HuH-7 (cell line): ENCODE measurements around the gene RASSF8.
A peak's percentile ranks its signal among the peaks of the same experiment; 100 is the strongest.
"Not testable (repeated sequence)": the region's sequence is repeated elsewhere in the genome, so short reads cannot be mapped to it uniquely, and the experiment has no call there.

Experiments used
- DNase-seq: peaks from one replicate; pipeline ENCODE4 v3.0.0; 2011; ENCODE audit warnings: low spot score

The RASSF8 gene

DNA sequence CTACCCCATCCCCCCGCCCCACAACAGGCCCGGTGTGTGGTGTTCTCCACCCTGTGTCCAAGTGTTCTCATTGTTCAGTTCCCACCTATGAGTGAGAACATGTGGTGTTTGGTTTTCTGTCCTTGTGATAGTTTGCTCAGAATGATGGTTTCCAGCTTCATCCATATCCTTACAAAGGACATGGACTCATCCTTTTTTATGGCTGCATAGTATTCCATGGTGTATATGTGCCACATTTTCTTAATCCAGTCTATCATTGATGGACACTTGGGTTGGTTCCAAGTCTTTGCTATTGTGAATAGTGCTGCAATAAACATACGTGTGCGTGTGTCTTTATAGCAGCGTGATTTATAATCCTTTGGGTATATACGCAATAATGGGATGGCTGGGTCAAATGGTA, 98.8 kb downstream of the RASSF8 start:
- DNase-seq: not testable (repeated sequence)

DNA sequence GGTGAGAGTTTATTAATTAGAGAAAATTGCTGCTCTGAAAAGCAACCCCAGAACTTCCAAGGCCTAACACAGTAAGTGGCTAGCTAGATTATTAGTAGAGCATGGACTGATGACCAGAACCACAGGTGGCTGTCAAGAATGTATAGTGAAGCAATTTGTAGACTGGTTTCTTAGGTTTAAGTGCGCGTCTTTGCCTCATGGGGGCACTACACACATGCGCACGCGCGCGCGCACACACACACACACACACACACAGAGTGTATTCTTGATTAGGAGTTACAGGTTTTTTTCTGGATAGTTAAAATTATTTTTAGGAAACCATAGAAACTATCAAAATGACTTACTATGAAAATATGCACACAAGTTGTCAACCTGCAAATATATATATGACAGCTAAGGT, 99.8 kb downstream of the RASSF8 start:
- DNase-seq: no peak

DNA sequence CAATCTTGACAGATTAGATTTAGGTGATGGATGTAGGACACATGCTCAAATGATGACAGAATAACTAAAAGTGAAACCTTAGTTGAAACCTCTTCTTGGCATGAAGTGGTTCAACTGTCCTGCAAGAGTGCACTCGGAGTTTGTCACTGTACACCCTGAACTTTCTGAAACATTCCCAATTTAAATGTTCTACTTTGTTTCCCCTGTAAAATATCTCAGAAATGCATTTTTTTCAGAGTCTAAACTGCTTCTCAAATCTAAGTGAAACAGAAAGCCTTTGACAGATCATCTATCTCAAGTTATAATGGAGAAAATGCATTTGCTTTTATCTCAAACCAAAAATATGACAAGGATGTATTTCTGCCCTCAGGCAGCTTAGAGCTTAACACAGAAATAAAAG, 100.3 kb downstream of the RASSF8 start:
- DNase-seq: no peak

DNA sequence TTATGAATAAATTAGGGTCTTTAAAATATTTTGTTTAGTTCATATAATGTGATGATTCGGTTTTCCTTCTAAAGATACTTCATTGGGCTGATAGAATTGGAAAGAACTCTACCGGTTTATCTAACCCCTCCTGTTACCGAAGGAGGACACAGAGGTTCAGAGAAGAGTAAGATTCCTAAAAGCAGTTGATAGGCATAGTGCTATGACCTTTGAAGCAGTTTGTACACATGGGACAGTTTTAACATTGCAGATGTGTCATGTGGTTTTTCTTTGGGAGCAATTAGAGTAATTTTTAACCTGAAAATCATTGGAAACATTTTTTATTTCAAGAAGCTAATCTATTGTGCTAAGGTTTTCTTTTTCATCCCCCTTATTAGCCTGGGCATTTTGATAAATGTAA, 103.5 kb downstream of the RASSF8 start:
- DNase-seq: no peak

DNA sequence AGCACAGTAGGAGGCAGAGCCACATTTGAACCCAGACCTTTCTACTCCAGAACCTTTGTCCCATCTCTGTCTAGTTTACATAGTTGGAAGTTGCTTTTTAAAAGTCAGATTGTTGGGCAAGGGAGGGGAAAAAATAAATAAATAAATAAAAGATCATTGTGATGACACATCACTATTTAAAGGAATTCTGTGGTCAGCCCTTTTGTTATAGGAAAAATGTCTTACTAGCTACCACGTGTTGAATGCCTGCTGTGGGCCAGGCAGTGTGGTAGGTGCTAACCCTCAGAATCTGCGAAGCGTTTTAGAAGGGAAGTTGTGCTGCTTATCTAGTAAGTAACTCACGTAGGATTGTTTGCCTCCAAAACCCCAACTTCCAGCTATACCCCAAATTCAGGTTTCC, 104.1 kb downstream of the RASSF8 start:
- DNase-seq: no peak

DNA sequence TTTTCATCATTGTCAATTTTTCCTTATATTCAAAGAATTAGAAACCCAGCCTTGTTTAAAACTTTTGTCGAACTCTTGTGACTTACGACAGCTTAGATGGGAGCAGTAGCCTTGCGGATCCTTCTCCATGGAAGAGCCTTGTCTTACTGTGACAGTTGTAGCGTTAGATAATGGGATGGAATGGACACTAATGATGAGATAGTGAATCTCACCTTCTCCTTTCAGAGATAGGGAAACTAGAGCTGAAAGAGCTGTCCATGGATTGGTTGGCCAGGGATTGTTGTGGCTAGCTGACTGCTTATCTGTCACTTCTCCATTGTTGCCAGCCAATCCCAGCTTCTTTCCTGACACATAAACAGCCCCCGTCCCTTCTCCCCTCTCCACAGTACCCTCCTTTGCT, 107.0 kb downstream of the RASSF8 start:
- DNase-seq: no peak

DNA sequence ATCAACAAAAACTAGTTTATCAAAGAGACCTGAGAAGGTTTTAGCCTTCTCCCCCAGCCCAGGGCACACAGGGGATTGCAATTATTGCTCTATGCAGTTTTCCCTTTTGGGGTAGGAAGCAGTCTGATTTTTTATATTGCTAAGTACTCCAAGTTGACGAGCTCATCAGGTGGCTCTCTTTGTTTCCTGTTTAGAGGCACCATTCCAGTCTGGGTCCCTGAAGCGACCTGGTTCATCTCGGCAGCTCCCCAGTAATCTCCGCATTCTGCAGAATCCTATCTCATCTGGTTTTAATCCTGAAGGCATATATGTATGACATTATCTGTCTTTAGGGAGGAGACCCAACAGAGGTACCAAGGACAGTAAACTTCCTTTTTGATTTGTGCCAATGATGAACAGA, 110.0 kb downstream of the RASSF8 start:
- no peak for DNase-seq

DNA sequence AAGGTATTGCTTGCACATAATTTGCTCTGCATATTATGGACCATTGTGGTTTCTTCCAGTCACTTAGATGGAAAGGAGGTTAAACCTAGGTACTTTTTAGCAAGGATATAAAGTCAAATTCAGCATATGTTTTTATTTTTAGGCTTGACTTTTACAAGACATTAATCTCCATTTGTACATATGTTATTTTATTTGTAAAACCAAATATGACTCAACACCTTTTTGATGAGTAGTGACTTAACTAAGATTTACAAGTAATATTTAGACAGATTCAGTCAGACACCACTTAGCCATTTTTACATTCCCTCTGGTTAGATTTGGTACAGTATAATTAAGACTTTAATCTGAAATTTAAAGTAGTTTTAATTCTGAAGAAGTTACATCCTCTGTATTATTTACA, 111.3 kb downstream of the RASSF8 start:
- DNase-seq: no peak

DNA sequence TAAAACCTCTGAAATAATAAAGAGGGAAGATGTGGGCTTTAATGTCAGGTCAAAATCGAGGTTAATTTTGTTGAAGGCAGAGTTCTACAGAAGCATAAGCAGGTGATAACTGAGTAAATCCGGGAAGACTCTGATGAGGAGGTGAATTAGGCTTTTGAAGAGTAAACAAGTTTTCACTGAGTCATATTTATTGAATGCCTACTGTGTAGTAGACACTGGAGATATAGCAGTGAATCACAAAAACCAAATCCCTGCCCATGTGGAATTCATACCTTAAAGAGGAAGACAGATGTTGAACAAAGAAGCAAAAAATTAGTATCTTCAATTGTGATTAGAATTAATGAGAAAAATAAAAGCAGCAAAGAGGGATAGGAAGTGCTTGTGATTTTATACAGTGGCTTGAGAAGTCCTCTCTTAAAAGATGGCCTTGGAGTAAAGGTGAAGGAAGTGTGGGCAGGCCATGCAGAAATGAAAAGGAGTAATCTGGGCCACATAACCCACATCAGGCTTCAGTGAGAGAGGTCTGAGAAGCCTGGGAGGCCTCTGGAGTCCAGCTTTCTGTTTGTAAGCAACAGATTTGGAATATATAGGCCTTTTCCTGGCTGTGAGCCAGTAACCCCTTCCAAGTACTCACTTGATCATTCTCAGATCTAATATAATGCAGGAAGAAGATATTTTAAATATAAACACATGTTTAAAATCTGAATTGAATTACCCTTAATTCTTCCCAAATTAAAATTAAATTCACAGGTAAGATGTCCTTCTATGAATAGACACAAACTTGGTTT, 119.6 kb downstream of the RASSF8 start:
- no peak for DNase-seq

DNA sequence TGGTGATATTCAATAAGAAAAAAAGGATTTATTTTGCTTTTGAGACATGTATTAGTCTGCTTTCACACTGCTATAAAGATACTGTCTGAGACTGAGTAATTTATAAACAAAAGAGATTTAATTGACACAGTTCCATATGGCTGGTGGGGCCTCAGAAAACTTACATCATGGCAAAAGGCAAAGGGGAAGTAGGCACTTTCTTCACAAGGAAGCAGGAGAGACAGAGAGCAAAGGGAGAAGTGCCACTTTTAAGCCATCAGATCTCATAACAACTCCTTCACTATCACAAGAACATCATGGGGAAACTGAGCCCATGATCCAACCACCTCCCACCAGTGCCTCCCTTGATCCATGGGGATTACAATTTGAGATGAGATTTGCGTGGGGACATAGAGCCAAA, 122.4 kb downstream of the RASSF8 start:
- DNase-seq: no peak

DNA sequence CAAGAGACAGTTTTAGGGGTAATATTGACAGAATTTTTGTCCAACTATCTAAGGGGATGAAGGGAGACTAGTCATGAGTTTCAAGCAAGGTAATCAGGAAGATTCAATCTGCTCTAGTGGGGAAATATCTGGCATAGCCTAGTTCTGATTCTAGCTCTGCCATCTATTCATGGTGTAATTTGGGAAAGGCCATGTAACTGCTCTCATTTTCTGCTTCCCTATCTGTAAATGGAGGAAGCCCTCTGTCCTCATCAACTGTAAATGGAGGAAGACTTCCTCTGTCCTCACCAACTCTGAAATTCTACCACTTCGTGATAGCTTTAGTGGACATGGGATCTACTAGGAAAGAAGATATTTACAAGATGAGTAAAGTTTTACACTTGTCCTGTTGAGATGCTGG, 128.5 kb downstream of the RASSF8 start:
- no peak for DNase-seq

DNA sequence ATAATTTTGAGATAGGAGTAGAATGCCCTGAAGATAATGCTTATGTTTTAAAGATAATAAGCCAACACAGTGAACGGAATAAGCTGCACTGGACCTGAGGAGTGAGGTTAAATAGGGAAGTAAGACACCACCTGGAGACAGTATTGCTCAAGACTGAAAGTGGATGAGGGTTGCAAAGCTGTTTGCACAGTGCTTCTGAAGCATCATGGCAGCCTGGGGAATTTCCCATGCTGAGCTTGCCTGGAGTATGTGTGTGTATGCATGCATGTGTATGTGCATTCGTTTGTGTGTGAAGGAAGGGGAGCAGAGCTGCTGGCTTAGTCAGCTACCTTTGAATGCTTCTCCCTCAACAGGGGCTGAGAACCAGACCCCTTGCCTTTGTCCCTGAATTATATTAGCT, 130.5 kb downstream of the RASSF8 start:
- no peak for DNase-seq

DNA sequence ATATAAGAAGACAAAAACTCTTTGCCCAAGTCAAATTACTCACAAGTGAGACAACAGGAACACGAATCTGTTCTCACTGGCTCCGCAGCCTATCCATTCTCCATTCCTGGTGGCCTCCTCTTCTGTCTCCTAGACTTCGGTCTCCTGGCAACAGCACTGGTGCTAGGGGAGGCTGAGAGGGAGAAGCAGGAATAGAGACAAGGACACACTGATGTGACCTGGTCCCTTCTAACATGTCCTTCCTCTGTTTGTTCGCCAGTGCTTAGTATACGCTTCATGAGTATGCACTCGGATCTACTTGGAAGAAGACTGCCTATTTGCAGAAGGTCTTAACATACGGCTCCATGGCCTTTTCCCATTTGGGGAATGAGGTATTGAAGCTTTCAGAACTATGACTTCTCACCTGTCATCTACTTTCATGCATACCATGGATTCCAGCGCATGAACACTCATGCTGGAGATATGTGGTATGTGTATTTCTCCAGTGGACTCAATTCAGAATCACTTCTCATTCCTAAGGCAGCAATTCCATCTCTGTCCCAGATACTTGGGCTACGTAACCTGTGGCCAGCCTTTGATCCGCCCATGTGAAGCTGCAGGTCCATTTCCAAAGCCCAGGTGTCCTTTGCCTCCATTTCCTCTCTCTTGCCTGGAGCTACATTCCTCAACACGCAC, 132.5 kb downstream of the RASSF8 start:
- DNase-seq: no peak

DNA sequence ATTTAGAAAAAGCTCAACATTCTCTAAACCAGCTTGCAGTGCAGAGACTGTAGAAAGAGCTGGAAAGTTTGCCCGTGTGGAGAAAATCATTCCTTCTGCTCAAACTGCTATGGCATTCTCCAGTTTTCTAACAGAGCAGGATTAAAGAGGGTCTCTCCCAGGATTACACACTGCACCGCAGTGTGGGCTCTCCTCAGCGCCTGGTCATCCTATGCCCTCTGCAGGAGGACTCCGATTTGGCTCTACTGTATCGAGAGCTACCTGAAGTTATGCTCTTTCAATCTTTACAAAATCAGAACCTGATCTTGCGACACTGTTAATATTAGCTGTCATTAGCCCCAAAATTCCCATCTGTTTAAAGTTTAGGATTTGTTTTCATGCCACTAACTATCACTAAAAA, 133.3 kb downstream of the RASSF8 start:
- no peak for DNase-seq

DNA sequence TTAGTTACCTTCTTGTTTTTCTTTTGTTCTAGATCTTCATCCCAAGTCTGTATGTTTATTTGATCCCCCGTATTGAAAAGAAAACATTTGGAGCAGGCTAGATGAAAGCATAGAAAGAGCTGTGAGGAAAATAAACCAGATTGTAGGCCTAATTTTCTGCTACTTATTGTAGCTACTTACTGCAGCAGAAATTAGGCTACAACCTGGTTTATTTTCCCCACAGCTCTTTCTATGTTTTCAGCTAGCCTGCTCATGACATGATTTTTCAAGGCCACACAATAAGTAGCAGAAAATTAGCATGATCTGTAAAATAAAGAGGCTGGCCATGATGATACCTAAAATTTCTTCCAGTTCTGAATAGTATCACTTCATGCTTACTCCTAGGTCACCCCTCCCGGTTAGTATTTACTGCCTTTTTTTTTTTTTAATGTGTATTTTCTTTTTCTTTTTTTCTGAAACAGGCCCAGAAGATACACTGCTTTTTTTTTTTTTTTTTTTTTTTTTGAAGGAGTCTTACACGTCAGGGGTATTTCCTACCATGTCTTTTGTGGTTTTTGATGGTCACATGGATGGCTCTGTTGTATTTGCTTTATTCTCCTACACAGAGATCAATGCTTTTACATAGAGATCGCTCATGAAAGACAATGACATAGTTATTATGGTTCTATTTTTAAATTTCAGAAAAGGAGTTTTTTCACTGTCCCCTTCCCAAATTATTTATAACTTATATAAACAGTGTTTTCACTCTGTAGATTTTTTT, 134.0 kb downstream of the RASSF8 start:
- no peak for DNase-seq

DNA sequence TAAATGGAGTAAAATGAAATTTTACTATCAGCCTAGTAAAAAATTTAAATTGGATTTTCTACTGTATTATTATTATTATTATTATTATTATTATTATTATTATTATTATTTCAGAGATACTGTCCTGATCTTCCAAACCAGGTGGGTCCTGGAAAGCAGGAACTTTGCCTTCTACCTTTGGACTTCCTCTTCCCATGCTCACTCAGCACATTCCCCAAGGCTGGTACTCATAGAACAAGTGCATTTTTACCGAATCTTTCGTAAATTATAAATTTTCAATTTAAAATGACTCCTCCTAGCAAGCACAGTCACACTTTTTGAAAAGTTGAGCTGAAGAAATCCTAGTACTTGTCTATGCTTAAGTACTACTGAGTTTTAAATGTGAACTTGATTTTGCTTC, 136.7 kb downstream of the RASSF8 start:
- DNase-seq: no peak

DNA sequence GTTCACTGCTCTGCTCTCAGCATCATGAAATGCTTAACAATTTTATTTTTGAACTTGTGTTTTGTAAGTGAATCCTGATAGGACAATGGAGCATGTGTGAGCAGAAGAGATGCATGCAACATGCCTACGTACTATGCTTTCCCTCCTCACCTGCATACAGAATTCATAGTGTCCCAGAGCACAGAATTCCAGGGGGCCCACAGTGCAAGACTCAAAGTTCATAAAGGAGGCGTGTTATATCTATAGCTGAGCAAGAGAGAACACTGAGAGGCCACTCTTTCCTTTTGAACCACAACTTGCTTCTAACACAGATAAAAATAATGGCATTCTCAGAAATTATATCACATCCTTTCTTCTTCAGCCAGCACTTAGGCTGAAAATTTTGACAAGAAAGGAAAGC, 137.6 kb downstream of the RASSF8 start:
- DNase-seq: no peak

DNA sequence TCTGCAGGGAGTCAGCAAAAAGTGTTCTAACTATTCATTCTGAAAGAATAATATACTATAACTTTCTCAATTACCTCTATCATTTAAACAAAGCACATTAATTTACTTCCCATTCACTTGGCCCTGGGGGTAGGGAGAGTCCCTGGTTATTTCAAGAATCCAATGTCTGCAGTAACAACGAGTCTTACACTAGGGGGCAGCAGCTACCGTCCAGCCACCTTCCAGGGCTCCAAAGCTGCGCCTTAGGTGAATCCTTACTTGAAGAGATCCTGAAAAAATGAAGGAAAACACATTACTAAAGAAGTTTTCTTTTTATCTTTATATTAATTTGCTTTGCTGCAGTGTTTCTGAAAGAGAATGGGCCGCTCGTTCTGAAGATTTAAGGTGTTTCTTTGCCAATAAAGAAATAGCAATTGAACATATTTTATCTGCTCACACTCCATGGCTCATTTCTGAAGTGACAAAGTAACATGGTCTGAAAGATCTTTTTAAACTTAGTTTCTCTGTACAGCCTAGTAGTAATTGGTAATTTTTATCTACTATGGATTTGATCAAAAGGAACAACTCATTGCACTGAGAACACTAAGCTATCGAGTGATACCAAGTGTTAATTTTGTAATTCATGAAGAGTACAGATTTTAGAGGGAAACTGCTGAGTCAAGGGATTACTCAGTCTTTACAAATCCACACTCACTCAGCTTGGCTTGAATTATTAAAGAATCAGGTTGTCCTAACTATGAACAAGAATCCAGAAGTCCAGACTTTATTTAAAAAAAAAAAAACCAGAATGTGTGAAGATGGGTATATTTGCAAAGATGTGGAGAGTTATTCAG, 138.8 kb downstream of the RASSF8 start:
- peak; percentile 63 for DNase-seq

DNA sequence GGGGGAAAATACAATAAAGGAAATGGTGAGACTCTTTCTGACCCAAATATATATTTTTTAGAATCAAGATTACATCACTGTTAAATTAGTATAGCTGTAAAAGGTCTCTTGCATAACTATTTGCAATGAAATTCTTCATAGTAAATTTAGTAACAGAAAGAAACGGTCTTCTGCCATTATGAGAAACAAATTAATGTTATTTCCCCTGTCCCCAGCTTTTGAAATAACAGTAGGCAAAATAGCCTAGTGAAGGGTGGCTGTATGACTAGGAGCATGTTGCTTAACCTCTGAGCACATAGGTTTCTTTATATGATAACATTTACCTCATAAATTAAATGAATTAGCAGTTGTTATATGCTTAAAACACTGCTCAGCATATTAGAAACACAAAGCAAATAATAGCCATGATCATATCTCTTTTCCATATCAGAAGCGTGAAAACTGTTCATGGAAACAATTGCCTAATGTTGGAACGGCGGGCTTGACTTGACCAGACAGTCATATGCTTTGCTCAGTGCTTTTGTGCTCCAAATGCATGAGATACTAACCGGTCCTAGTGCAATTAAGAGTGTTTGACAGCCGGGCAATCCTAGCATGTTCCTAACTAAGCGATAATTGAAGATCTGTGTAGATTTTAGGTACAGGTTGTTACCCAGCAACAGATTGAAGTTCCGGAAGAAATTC, 142.3 kb downstream of the RASSF8 start:
- DNase-seq: no peak

DNA sequence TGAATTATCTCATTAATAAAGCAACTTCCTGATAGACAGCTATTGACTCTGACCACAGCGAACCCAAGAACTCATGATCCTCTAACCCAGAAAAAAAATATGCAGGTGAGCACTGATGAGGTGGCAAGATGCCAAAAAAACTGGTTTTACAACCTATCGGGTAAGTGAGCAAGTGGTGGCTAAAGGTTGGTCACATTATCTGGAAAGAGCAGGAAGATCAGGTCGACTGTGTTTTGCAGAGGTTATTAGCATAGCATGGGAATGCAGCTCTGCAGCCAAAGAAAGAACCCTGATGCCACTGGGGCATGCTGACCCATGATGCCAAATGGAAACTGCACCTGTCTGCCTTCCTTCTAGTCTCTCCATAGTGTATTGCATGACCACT, 142.9 kb downstream of the RASSF8 start:
- no peak for DNase-seq

DNA sequence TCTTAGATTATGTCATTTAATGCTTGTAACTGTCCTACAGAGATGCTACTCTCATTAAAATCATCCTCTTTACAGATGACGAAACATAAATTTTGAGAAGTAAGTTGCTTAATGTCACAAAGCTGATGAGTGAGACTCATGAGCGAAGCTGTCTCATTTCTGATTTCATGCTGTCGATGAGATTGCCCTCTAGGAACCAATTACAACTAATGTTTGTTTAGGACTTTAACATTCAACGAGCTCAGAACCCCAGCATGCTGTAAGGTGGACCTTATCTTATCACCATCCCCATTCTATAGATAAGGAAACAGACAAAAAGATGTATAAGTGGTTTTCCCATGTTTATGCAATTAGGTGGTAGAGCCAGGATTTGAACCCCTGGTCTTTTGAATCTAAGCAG, 143.3 kb downstream of the RASSF8 start:
- no peak for DNase-seq

DNA sequence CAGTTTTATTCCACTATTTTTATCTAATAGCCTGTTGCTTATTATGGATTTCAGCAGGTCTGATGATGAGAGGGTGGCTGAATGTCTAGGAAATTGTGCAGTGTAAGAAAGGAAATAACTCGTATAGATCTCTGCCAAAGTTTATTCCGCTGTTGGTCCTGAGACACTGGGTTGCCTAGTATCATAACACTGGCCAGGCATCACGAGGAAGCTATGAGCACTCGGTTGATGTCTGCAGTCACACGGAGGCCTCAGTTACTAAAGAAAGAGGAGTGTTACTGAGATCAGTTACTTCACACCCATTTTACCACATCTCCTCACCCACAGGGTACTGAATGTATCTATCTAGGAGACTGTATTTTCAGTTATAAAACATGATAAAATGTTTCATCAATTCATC, 144.5 kb downstream of the RASSF8 start:
- no peak for DNase-seq
